Small intestine (tissue), 7 donors: Measurements from ENCODE around the gene SYNPR. TPM values are rescaled to one million over a fixed set of nuclear protein-coding genes. Genes with fewer than 3 reads are reported as not detected.
A peak's percentile ranks its signal among the peaks of the same experiment; 100 is the strongest.

Experiments used
- DNase-seq, 2 donors: peaks; one replicate each; pipeline versions ENCODE4 v3.0.0 to v3.0.0-alpha.2; 2013
- FAIRE-seq: peaks from 2 replicates; lab custom pipeline; 2012; peaks lifted over from hg19 to GRCh38; lab: Jason Lieb, UNC
- H3K27ac ChIP-seq, 3 donors: one replicate each; pipeline ENCODE4 v1.5.1; 2013; ENCODE audit warnings: low read length in 2 of 3, mild to moderate bottlenecking in 2 of 3, control low read depth in 1 of 3, inconsistent platforms in 1 of 3, low read depth in 1 of 3, moderate library complexity in 1 of 3
- H3K27me3 ChIP-seq, 3 donors: one replicate each; pipeline ENCODE4 v1.6.1; 2013; ENCODE audit warnings: low read length in 3 of 3, inconsistent platforms in 1 of 3; ENCODE audit not compliant: control insufficient read depth in 3 of 3, insufficient read depth in 3 of 3
- H3K36me3 ChIP-seq, 3 donors: one replicate each; pipeline ENCODE4 v1.6.1; 2013; ENCODE audit warnings: low read length in 3 of 3, inconsistent platforms in 1 of 3, low read depth in 1 of 3, mild to moderate bottlenecking in 1 of 3, moderate library complexity in 1 of 3; ENCODE audit not compliant: control insufficient read depth in 3 of 3, insufficient read depth in 2 of 3
- H3K4me1 ChIP-seq, 3 donors: one replicate each; pipeline ENCODE4 v1.6.1; 2013; ENCODE audit warnings: low read length in 2 of 3, inconsistent platforms in 1 of 3, low read depth in 1 of 3, mild to moderate bottlenecking in 1 of 3, moderate library complexity in 1 of 3; ENCODE audit not compliant: control insufficient read depth in 3 of 3, insufficient read depth in 2 of 3
- H3K4me3 ChIP-seq, 3 donors: one replicate each; pipeline ENCODE4 v1.5.1; 2013; ENCODE audit warnings: low read length in 3 of 3, control low read depth in 1 of 3, inconsistent platforms in 1 of 3, low read depth in 1 of 3, mild to moderate bottlenecking in 1 of 3, moderate library complexity in 1 of 3
- H3K9me3 ChIP-seq, 2 donors: one replicate each; pipeline ENCODE4 v1.6.1; 2013; ENCODE audit warnings: low read depth in 1 of 2, low read length in 1 of 2; ENCODE audit not compliant: control insufficient read depth in 2 of 2, insufficient read depth in 1 of 2
- WGBS, 3 donors: extraction: QIAGEN DNeasy Blood & Tissue Kit; methylation state at CpG; one replicate each; pipeline ENCODE4 v1.1.7; 2013; 5-methylcytosine and 5-hydroxymethylcytosine counted together
- polyA plus RNA-seq, 4 donors: library from polyadenylated mRNA; stranded (reverse) in 3 of 4; unstranded in 1 of 4; fragments of 200-250 nt in 3 of 4; fragments of 120-200 nt in 1 of 4; gene quantifications; one replicate each; pipeline versions ENCODE4 v1.2.1 to v1.2.3, GENCODE V29; 2013
- donor health status: healthy with polysubstance abuse.
- donor health status: control.
- donor health status: control.
- donor health status: Bipolar disorder and iron deficiency.
- donor health status: healthy.

The SYNPR gene
- polyA plus RNA-seq, 4 donors, result 0.36 to 0.87 TPM; not detected in 2

DNA sequence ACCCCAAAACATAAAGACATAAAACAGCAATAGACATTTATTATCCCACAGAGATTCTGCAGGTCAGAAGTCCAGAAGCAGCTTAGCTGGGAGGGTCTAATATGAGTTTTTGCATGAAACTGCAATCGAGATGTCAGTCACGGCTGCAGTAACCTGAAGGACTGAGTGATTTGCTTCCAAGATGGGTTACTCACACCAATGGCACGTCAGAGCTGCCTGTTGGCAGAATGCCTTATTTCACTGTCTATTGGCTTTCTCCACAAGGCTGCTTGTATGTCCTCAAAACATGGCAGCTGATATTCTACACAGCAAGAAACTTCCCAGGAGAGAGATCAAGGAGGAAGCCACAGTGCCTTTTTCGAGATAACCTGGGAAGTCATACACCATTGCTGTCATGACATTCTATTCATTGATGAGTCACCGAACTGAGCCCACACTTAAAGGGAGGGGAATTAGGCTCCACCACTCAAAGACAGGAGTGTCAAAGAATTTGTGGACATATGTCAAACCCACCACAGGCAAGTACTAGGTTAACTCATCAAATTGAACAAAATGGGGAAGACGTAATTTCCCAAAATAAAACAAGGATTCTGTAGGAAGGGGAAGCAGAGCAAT is 122.2 kb downstream of the SYNPR start:
- FAIRE-seq, result no peak
- WGBS, 3 donors, result 51 to 69% (median 54%) methylated on average over 6 of the region's 6 CpGs

DNA sequence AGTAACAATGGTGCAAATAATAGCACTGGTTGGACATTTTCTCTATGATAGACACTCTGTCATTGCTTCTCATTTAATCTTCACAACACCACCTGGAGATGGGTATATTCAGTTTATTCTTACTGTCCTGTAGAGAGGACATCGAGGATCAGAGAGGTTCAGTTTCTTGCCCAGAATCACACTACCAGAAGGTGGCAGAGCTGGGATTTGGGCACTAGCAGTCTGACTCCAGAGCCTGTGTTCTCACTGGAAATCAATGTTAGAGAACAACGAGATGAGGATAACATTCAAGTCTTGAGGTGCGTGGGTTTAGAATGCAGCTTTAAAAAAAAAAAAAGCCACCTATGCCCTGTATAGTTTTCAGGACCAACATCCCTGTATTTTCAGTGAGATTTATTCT is 127.8 kb downstream of the SYNPR start:
- Histone ChIP-seq H3K4me3 (no peak overlapping the region), H3K4me1 (no peaks in the 10 kb centered on the region), H3K27ac (no peak overlapping the region), H3K9me3 (no peaks in the 10 kb centered on the region), H3K27me3 (no peaks in the 10 kb centered on the region), H3K36me3 (no peaks in the 10 kb centered on the region)
- DNase-seq, result peak in 1 of 2 donors; percentile 12
- FAIRE-seq, result no peak
- 79 to 82% (median 81%) methylated on average over 3 of the region's 3 CpGs for WGBS, 3 donors

More for the DNA sequence above, 122.2 kb downstream of the SYNPR start:
- Histone ChIP-seq H3K4me1 (peaks cover 0 to 2% (median 0%) of the 10 kb centered on the region in 3 donors), H3K36me3 (no peaks in the 10 kb centered on the region), H3K9me3 (no peaks in the 10 kb centered on the region), H3K4me3 (no peak overlapping the region), H3K27ac (no peak overlapping the region), H3K27me3 (no peaks in the 10 kb centered on the region)
- DNase-seq, result peak in 1 of 2 donors; percentile 41

DNA sequence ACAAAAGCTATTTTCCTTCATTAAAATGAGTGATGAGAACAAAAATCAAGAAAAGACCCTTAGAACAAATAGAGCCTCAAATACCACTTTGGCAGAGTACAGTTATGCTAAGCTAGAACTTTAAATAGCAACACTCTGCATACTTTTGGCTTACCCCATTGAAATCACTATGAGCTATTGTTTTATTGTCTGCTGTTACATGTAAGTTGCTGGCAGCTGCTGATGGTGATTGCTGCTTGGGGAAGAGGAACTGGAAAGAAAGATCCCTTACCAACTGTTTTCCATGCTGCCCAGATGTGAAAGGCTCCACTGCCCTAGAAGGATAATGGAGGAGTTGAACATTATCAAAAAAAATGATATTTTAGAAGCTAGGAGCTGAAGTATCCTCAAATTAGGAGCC is 135.4 kb downstream of the SYNPR start:
- no peak overlapping the region for H3K4me3 ChIP-seq
- H3K27me3 ChIP-seq, result no peaks in the 10 kb centered on the region
- DNase-seq (no peak), FAIRE-seq (no peak)
- H3K36me3 ChIP-seq, result no peaks in the 10 kb centered on the region
- no peaks in the 10 kb centered on the region for H3K9me3 ChIP-seq
- no peaks in the 10 kb centered on the region for H3K4me1 ChIP-seq
- H3K27ac ChIP-seq, result no peak overlapping the region

DNA sequence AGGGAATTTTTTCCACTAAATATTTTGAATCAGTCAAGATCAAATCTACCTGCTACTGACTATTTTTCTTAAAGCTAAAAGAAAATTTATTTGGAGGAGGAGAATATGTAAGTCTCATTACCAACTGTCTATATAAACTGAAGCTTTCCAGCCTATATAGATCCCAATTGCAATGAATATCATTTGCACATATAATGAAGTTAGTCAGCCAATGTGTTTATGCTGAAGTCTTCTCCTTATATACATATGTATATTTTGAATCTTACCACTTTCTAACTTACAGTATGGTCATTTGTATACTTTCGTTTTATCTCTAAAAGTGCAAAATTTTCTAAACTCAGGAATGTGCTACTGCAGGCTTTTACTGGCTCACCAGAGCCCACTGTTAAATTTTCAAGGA is 136.5 kb downstream of the SYNPR start:
- Histone ChIP-seq H3K36me3 (no peaks in the 10 kb centered on the region), H3K4me1 (no peaks in the 10 kb centered on the region), H3K27ac (no peak overlapping the region), H3K27me3 (no peaks in the 10 kb centered on the region), H3K4me3 (no peak overlapping the region), H3K9me3 (no peaks in the 10 kb centered on the region)
- DNase-seq (no peak), FAIRE-seq (no peak)
- WGBS, 3 donors, result 60 to 77% (median 69%) methylated on average over 1 of the region's 1 CpG

DNA sequence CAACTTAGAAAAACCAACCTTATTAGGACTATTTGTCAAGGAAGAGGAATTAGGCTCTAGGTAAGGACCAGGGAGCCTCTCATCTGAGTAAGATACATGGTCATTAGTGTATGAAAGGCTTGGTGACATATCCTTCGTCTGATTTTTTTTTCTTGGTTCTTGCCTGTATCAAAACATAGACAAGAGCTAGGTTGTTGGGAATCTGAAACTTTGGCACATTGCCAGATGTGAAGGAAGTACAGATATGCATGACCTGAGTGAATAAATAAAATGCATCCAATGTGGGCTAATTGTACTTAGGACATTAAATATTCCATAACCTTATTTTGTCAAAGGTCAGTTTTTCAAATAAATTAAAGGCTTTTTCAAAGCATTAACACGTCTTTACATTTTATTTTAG is 151.8 kb downstream of the SYNPR start:
- no peak overlapping the region for H3K27ac ChIP-seq
- no peak overlapping the region for H3K4me3 ChIP-seq
- no peaks in the 10 kb centered on the region for H3K36me3 ChIP-seq
- H3K27me3 ChIP-seq, result no peaks in the 10 kb centered on the region
- 38 to 52% (median 44%) methylated on average over 2 of the region's 2 CpGs for WGBS, 3 donors
- H3K4me1 ChIP-seq, result peaks cover 3 to 24% (median 6%) of the 10 kb centered on the region in 3 donors
- peak in 1 of 2 donors; percentile 32 for DNase-seq
- peaks cover 0 to 3% of the 10 kb centered on the region in 2 donors for H3K9me3 ChIP-seq
- FAIRE-seq, result no peak

DNA sequence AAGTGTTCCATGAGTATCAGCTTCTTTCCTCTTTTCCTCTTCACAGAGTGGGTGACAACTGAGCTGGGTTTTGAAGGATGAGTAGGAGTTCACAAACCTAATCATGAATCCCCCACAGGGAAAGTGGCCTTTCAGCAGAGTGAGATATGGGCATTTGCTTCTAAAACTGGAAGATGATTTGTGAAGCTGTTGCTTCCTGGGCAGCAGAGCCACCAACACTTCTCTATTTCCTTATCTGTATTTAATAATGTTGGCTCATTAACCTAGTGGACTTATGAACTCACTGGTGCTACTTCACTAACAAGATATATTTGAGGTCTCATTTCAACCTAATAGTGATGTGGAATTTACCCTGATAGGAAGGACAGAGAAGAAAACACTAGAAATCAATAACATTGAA is 152.8 kb downstream of the SYNPR start:
- no peaks in the 10 kb centered on the region for H3K27me3 ChIP-seq
- peaks cover 3 to 24% (median 6%) of the 10 kb centered on the region in 3 donors for H3K4me1 ChIP-seq
- FAIRE-seq (no peak), DNase-seq (peak; percentile 47 to 71)
- H3K4me3 ChIP-seq, result no peak overlapping the region
- no peaks in the 10 kb centered on the region for H3K36me3 ChIP-seq
- H3K27ac ChIP-seq, result peak overlapping the region in 1 of 3 donors; percentile 21
- H3K9me3 ChIP-seq, result peaks cover 0 to 3% of the 10 kb centered on the region in 2 donors

DNA sequence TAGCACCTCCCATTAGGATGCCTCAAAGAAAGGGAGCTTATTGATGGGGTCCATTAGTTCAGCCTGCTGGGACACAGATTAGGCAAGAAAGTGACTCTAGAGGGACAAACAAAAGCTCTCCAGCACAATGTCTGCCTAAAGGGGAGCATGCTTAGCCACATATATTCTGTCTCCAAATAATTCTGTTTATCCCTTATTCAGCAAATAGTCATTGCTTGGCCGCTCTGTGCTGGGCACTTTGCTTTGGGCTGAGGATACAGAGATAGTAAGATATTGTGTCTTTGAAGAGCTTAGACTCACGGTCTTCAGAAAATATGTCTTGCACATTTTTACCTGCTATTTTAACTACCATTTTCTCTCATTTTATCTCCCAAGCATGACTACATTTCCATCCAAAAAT is 159.8 kb downstream of the SYNPR start:
- 88 to 95% (median 91%) methylated on average over 2 of the region's 2 CpGs for WGBS, 3 donors
- Histone ChIP-seq H3K9me3 (no peaks in the 10 kb centered on the region), H3K4me1 (peaks cover 0 to 12% (median 0%) of the 10 kb centered on the region in 3 donors), H3K4me3 (no peak overlapping the region), H3K27ac (no peak overlapping the region), H3K36me3 (no peaks in the 10 kb centered on the region), H3K27me3 (no peaks in the 10 kb centered on the region)
- no peak for DNase-seq
- FAIRE-seq, result no peak

DNA sequence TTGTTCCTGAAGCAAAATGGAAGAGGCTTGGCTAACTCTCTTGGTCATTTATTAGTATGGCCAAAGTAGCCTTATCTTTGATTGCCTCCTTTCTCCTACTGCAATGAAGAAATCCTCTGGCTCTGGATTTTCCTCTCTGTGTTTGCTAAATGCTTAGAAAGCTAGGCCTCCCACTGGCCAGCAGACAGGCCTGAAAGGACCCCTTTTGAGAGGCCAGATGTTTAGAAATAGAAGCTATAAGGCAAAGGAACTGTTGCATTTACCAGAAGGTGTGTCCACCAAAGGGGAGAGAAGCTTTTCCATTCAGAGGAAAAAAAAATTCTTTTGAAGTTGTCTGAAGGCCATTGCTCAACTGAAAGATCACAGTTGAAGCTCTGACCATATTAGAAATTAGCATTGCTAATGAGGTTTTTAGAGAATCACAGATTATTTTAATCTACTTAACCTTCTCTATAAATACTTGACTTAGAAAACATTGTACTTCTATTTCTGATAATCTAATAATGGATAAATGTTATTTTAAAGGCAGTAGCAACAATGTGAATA is 160.8 kb downstream of the SYNPR start:
- no peak overlapping the region for H3K4me3 ChIP-seq

DNA sequence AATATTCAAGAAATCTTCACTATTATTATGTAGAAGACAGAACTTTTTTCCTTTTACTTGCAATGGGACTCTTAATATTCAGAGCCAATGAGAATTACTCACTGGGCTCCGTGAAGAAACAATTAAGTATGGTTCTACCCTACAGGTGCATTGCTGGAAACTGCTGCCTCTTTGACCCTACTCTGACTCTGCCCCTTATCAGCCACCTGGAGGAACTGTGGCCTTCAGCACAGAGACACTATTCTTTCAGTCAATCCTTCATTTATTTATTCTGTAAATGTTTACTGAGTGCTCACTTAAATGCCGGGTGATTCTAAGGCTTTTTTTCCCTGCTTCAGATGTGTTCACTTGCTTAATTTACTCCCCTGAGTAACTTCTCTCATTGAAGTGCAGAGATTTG is 163.2 kb downstream of the SYNPR start:
- H3K4me3 ChIP-seq, result no peak overlapping the region
- 10 to 34% (median 16%) methylated on average over 2 of the region's 2 CpGs for WGBS, 3 donors
- no peaks in the 10 kb centered on the region for H3K9me3 ChIP-seq
- peaks cover 0 to 12% (median 0%) of the 10 kb centered on the region in 3 donors for H3K4me1 ChIP-seq
- H3K27me3 ChIP-seq, result no peaks in the 10 kb centered on the region
- no peaks in the 10 kb centered on the region for H3K36me3 ChIP-seq
- FAIRE-seq (no peak), DNase-seq (peak; percentile 53 to 58)
- H3K27ac ChIP-seq, result peak overlapping the region in 1 of 3 donors; percentile 8

More for the DNA sequence above, 160.8 kb downstream of the SYNPR start:
- Histone ChIP-seq H3K36me3 (no peaks in the 10 kb centered on the region), H3K4me1 (peaks cover 0 to 12% (median 0%) of the 10 kb centered on the region in 3 donors), H3K27me3 (no peaks in the 10 kb centered on the region), H3K27ac (no peak overlapping the region), H3K9me3 (no peaks in the 10 kb centered on the region)
- DNase-seq (no peak), FAIRE-seq (no peak)
